Measurements from ENCODE around the gene ANKRD6.

The ANKRD6 gene

DNA sequence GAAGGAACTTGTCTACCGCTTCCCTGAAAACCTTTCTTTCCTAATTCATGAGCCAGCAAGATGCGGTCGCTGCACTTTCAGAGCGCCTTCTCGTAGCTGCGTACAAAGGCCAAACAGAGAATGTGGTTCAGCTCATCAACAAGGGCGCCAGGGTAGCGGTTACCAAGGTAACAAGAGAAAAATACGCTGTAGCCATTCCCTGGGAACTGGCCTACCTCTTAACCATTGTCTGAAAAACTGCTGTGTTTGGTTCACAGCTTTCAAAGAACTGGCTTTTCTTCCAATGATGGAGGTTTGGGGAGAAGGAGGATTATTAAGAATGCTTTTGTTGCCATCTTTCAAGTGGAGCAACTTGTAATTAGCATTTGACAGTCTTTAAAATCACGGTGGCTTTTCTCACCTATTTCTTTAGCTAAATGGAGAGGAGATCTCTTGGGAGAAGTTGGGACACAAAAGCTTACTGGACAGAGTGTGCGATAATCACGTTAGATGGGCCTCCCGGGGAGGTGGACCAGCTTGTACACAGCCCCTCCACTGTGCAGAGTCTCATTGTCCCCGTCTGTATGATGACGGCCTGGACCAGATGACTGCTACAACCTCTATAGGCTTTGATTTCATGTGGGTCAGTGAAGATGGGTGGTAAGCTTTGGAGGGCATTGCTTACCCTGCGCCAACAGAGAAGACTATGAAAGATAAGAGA lies 134.1 kb downstream of the ANKRD6 start:
- peak; percentile 72 for DNase-seq

DNA sequence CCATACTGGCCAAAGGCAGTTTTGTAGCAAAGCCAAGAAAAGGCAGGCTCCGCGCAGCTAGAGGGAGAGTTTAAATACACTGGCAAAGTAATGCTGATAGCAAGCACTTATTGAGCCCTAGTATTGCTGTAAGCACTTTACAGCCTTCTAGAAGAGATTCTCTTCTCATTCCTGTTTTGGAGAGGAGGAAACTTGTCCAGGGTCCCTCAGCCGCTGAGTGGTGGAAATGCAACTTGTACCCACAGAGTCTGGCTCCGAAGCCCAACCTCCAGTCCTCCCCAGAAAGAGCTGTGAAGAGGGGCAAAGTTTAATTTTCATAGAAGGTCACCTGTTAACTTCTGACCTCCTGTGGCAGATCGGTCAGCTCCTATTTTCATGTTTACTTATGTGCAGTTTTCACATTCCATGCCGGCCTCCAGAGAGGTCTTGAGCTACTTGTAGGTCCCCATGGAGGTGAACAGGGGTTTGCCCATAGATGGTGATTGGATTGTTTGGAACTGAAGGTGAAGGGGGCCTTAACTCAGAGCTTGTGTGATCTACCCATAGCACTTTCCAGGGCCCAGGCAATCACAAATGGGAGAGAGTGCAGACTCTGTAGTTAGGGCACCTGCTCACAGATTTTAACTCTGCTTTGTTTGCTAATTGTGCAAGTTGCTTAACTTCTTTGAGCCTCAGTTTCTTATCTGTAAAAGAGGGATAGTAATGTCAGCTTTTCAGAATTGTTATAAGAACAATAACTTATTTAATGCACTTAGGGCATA lies 134.9 kb downstream of the ANKRD6 start:
- peak; percentile 69 for DNase-seq

DNA sequence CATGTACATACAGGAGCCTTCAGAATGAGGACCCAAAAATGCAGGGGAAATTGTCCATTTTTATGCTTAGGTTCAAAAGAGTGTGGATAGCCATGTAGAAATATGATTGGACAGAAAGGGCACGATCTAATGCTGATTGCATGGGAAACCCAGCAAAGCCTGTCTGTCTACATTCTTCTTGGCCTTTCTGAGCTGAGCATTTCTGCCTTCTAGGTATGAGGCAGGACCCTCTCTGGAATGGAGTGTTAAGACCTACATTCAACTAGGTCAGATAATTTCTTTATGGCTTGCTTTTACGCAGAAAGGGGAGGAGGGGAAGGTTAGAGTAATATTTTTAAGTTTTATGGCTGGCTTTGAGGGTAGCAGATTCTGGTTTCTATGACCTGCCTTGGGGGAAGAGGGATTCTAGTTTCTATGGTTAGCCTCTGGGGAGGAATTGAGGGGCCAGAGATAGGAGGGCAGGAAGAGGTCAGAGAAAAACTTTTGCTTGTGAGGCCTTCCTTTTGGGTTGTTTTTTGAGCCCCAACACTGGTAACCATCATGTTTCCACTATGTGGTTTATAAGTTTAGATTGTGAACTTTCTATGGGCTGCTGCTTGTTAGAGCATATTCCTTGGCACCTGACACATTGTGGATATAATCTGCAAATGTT lies 142.1 kb downstream of the ANKRD6 start:
- no peak for DNase-seq

DNA sequence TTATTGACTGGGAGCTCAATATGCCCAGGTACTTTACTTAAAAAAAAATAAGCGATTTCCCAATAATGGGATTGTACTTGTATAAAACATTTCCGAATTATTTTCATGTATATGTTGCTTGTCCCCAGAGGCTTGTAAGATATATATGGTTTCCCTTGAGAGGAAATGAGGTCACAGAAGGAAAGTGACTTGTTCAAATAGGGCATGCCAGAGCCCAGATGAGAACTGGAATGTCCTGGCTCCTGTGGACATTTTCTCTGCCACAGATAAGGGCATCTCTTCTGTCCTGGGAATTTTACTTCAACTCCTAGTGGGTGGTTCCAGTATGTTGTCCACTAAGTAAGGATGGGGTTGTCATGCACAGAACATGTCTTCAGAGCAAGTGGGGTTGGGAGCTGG lies 142.6 kb downstream of the ANKRD6 start:
- DNase-seq = no peak

DNA sequence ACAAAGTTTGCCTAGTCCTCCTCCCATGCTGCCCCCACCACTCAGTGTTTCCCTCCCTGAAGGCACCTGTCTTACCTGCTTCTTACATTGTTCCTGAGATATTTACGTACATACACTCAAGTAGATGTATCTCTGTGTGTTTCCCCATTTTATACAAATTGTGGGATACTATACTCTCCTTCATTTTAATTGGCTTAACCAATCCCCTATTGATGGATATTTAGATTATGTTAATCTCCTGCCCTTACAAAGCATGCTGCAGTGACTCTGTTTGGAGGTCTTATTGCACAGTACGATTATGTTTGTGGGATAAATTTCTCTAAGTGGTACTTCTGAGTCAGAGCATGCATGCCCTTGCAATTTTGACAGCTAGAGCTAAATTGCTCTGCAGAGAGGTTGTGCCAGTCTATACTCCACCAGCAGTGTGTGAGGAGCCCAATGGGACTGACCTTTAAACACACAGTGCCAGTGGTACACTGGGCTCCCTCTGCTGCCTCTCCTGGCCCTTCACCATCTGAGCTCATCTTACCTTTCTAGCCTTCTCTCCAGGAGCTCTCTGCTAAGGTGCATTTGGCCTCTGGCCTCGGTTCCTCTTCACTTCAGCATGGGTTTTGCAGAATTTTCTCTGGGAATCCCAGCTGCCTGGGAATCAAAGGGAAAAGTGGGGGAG lies 148.2 kb downstream of the ANKRD6 start:
- DNase-seq = peak; percentile 23

DNA sequence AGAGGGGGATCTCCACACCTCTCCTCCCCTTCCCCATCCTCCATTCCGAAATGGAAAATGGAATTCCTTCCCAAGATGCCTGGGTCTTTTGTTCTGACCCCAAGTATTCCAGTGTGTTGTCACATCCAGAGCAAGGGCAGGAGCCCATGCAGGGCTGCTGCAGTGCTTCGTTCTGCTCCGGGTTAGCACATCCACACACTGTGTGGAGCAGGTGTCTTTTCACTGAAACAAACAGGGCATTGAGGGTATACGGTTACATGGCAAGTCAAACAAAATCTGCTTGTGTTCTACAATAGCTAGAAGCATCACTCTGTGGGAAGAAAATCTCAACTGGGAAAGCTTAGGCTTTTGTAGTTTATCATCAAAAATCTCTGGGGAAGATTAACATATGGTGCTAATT lies 148.7 kb downstream of the ANKRD6 start:
- no peak for DNase-seq

DNA sequence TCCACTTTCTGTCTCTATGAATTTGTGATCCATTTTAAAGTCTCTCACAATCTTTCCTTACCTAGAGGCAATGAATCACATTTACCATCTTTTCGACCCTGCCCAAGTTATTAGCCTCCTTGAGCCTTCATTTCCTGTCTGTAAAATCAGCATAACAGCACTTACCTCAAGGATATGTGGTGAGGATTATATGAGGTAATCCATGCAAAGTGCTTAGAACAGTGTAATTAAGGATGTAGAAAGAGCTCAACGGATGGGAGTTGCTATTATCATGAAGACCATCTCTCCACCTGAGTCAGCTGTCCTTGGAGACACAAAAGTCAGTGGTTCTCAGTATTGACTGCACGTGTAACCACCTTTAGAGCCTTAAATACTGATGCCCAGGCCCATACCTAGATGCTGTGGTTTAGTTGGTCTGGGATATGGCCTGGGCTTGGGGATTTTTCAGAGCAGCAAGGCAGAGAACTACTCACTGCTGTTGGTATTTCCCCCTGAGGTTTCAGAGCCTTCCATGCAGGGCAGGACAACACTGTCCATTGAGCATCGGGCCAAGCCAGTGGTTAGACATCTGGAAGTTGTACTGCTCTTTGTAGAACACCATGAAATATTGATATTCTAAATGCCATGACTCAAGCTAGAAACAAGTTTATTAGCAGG lies 149.8 kb downstream of the ANKRD6 start:
- no peak for DNase-seq

DNA sequence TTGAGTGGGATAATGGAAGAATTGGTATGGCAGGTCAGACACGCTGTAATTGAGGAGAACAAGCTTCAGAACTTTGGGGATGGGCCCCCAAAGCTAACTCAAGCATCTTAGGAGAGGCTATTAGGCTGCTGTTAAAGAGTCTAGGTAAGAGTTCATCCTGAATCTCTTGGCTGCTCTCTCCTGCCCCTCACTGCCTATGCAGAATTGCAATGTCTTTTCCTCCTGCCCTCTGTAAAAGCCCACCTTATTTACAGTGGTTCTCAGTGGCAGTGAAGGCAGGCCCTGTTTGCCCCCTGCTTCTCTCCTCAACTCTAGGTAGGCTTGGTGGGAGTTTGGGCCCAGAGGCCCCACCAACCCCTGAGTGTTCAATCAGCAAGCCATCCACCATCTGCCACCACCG lies 150.6 kb downstream of the ANKRD6 start:
- no peak for DNase-seq

DNA sequence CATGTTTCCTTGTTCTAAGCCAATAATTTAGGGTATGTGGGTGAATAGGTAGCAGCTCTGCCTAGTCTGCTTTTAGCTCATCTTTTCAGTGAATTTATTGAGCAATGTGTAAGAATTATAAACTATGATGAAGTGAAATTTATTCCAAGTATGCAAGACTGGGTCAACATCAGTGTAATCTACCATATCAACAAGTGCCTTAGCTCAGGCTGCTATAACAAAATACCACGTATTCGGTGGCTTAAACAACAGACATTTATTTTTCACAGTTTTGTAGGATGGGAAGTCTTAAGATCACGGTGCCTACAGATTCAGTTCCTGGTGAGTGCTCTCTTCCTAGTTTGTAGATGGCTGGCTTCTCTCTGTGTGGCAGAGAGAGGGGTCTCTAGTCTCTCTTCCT lies 151.6 kb downstream of the ANKRD6 start:
- no peak for DNase-seq

DNA sequence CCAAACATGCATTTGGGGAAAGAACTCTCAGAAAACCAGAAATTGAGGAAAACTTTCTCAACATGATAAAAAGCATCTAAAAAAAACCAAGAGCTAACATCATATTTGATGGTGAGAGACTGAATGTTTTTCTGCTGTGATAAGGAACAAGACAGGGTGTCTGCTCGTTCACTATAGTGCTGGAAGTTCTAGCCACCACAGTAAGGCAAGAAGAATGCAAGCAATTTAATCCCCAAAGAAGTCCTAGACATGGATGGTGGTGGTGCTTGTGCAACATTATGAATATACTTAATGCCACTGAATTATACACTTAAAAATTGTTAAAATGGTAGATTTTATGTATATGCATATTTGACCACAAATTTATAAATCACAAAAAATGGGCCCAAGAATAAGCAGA lies 152.2 kb downstream of the ANKRD6 start:
- DNase-seq = no peak

DNA sequence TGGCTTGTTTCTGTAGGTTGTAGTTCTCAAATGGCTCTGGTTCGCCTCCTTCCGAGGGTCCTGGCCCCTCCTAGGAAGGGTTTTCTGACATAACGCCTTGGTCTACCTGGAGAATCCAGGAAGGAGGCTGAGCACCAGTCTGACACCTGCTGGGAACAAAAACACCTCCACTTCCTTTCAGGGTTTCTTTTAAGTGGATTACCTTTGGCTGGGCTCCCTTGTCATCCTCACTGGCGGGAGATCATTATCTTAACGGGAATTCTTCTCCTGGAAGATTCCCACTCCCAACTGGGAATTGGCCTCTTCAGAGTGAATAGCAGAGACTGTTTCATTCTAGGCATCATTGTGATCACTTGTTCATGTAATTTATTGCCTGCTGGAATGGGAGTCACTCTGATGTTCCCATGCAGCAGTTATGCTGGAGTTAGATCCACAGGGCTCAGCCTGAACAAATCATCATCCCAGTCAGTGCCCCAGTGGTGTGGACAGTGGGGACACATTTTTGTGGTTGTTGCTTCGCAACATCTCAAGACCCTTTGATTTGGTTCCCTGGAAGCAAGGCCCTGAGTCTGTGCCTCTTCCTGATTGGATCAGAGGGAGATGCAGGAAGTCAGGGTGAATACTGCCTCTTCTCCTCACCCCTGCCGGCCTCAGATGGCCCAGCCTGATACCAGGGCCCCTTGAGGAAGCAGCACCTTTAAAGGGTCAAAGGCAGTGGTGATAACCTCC lies 156.5 kb downstream of the ANKRD6 start:
- DNase-seq = no peak

DNA sequence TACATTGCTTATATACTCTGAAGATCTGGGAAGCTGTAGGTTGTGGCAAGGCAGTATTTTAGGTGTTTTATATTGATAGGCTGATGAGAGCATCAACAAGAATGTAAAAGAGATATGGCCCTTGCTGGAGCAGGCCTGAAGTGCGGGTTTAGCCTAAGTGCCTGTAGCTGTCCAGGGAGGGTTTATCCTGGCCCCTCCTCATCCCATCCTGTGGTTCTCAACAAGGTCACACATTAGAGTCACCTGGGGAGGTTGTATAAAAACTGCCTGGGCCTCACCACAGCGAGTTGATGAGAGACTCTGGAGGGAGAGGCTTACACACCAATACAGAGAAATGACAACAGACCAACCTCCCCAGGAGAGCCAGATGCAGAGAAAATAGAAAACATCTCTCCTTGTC lies 157.2 kb downstream of the ANKRD6 start:
- DNase-seq = no peak

DNA sequence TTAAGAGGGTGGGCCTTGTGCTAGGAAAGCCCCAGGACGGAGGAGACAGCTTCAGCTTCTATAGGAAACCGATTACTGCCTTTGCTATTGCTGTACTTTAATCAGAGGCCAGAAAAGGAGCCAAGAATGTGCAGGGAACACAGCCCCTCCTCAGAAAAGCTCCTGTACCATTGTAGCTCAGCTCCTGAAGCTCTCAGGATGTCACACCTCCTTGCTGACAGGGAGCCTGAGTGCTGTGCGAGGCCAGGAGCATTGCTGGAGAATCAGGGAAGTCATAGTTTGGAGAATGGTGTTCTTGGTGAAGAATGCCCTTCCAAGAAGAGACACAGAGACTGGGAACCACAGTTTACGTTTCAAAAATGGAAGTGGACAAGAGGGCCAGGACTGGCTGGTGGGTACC lies 158.8 kb downstream of the ANKRD6 start:
- no peak for DNase-seq

DNA sequence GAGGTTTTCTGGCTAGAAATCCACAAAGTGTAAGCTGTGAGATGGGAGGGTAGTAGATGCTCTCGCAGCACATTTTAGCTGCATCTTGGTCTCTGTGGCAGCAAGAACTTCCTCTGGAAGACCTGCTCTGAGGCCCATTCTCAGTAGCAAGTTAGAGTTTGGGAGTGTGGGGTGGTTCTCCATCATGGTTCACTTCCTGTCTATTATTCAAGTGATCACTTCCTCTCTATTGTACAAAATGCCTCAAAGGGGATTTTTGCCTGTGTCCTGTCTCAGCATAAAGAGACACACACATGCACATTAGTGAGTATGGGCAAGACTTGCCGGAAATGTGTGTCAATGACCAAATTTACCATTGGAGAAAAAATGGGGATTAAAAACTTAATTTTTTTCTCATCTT lies 163.1 kb downstream of the ANKRD6 start:
- no peak for DNase-seq

DNA sequence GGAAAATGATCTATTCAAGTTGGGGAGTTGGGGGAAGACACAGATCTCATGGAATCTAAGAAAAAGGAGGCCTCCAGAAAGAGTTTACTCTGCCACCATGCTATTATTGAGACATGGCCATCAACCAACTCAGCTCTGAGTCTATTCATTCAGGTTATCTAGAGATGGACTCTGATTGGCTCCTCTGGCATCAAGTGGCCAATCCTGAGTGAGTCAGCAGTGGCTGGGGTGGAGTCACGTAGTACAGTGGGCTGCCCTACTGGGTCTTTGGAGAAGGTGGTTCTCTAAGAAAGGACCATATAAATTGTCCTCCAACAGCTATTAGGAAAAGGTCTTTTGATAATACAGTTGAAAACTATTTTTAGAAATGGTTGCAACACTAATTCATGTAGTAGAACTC lies 163.5 kb downstream of the ANKRD6 start:
- DNase-seq = no peak

DNA sequence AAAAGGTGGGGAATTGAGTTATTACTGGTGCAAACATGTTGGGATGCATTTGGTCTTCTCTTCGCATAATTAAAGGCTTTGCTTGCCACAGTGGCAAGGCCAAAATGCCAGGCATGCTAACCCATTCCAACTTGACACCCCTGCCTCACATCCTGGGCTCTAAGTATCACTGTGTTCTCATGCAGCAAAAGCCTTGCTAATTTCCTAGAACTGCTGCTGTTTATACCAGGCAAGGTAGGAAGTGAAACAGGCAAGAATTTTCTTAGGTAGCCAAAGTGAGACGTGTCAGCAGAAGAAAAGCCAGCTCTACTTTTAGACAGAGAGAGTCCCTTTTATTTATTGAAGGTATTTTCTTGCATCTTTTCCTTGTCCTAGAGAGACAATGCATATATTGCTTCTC lies 164.4 kb downstream of the ANKRD6 start:
- DNase-seq = no peak

DNA sequence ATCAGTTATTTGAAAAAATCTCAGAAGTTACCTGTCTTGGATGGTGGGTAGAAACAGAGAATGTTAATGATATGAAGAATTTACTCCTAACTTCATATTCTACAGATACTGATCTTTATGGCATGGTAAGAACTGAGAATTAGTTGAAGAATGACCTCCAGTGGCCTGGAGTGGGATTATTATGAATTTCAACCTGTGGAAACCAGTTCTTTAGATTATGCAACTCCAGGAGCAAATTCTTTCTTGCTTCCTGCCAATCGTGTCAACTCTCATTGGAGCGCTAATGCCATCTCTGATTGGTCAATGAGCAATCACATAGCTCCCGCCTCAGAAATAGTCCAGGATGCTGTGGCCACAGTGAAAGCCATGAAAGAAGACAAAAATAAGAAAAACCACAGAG lies 165.0 kb downstream of the ANKRD6 start:
- no peak for DNase-seq

DNA sequence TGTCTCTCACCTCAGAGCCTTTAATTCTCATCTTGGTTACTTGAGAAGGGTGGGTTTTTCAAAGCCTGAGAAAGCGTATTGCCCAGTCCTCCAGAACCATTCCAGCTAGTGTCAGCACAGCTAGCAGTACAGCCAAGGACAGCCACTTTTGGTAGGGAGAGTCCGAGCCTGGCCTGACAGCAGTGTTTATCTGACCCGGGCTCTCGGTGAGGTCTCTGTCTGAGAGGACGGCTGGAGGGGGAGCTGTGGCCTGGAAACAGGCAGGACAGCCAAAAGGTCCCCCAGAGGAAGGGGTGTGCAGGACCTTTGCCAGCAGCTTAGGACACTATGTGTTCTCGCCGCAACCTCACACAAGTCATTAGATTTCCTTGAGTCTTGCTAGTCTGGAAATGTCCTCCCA lies 166.8 kb downstream of the ANKRD6 start:
- no peak for DNase-seq

DNA sequence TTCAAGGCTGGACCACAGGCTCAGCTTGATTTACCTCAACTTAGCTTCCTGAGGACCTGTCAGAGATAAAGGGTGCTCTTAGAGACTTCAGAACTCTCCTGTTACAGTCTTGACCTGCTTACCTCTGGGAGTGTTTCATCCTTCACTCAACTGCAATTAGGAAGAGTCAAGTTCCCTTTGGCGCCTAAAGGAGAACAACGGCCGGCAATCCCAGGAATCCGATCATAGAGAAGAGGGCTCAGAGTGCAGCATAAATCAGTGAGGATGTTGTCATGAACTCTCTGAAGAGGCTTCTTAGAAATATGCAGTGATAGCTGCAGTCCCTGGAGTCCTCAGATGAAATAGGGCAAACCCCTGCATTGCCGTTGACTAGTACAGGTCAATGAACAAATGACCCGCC lies 169.2 kb downstream of the ANKRD6 start:
- DNase-seq = no peak

DNA sequence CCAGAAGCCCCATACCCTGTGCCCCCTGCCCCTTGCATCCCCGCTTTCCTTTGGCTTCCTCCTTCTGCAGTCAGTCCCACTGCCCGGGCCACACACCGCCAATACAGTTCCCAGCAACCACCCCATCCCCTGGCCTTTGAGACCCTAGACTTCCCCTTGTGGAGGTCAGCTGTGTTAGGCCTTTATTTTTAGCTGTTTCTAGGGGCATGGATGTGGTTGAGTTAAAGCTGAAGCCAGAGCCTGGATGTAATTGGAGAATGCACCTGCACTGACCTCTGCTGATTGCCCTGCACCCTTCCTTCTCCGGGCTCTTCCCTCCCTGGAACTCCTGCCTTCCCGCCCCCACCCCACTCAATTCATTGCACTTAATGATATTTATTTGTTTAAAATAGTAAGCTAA lies 171.7 kb downstream of the ANKRD6 start:
- DNase-seq = no peak

DNA sequence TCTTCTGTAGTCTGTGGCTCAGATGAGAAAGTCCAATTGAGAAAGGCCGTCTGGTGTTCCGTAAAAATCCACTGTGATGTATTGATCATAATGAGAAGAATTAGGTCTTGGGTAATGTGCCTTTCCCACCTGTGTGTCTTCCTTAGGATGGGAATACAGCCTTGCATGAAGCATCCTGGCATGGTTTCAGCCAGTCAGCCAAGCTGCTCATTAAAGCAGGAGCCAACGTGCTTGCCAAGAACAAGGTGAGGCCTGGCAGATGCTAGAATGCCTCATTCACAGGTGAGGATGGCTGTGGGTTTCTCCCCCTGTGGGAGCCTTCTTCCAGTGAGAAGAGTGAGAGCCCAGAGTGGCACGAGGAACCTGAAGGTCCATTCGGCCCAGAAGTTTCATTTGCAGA lies 172.9 kb downstream of the ANKRD6 start:
- DNase-seq = no peak

DNA sequence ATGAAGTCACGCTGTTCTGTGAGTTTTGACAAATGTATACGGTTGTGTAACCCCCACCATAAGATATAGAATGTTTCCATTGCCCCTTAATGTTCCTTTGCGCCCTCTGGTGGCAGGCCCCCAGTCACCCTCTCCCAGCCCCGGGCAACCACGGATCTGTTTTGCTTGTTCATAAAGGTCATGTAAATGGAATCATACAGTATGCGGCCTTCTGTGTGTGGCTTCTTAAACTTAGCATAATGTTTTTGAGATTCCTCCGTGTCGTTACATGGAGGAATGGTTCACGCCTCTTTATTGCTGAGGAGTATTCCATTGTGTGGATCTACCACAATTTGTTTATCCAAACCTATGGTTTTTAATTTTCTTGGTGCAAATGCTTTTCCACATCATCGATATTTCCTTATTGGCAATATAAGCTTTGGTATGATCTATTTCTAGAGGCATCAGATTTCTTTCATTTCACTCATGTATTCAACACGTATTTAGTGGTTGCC lies 177.2 kb downstream of the ANKRD6 start:
- DNase-seq = no peak

All from NCI-H2227 treated with DMSO at 0.1 percent for 48 hours (cell line).